HCEC 1CT (cell line): ENCODE measurements around the gene POU2F3.
"Not testable (repeated sequence)": the region's sequence is repeated elsewhere in the genome, so short reads cannot be mapped to it uniquely, and the experiment has no call there.

ENCODE experiments used
- DNase-seq: peaks from one replicate; pipeline ENCODE4 v3.0.0-alpha.2; 2017

Gene POU2F3

GRCh38 chr11:120226714-120227113, 13.2 kb upstream of the POU2F3 start:
- no peak for DNase-seq

GRCh38 chr11:120227228-120227852, 12.6 kb upstream of the POU2F3 start:
- no peak for DNase-seq

GRCh38 chr11:120228794-120229384, 11.1 kb upstream of the POU2F3 start:
- no peak for DNase-seq

- DNase-seq, result no peak
Measured at GRCh38 chr11:120229451-120230424, 10.2 kb upstream of the POU2F3 start.

- DNase-seq, result no peak
Measured at GRCh38 chr11:120230433-120231071, 9.4 kb upstream of the POU2F3 start.

- no peak for DNase-seq
Measured at GRCh38 chr11:120231963-120232362, 8.0 kb upstream of the POU2F3 start.

- no peak for DNase-seq
Measured at GRCh38 chr11:120233207-120233803, 6.6 kb upstream of the POU2F3 start.

- peak; percentile 17 for DNase-seq
Measured at GRCh38 chr11:120235024-120235628, 4.8 kb upstream of the POU2F3 start.

GRCh38 chr11:120236169-120237107, 3.5 kb upstream of the POU2F3 start:
- peak; percentile 7 for DNase-seq

- no peak for DNase-seq
Measured at GRCh38 chr11:120238968-120239620, 846 bp upstream of the POU2F3 start.

GRCh38 chr11:120240866-120241265, 926 bp downstream of the POU2F3 start:
- no peak for DNase-seq

- no peak for DNase-seq
Measured at GRCh38 chr11:120241277-120241676, 1.3 kb downstream of the POU2F3 start.

- DNase-seq, result no peak
Measured at GRCh38 chr11:120243221-120243620, 3.3 kb downstream of the POU2F3 start.

GRCh38 chr11:120244476-120245365, 4.8 kb downstream of the POU2F3 start:
- DNase-seq, result no peak

GRCh38 chr11:120245434-120245833, 5.5 kb downstream of the POU2F3 start:
- DNase-seq, result no peak

GRCh38 chr11:120248551-120249278, 8.8 kb downstream of the POU2F3 start:
- peak; percentile 61 for DNase-seq

GRCh38 chr11:120249279-120250262, 9.6 kb downstream of the POU2F3 start:
- no peak for DNase-seq

GRCh38 chr11:120253377-120253776, 13.4 kb downstream of the POU2F3 start:
- not testable (repeated sequence) for DNase-seq
